HTR-8/SVneo (cell line): Measurements from ENCODE around the gene TFPT.

Source experiments
- DNase-seq: peaks from one replicate; pipeline ENCODE4 v3.0.0; 2011; ENCODE audit warnings: low spot score, mixed read lengths; ENCODE audit not compliant: insufficient read length
- FAIRE-seq: peaks from 2 replicates; lab custom pipeline; 2011; peaks lifted over from hg19 to GRCh38; lab: Jason Lieb, UNC

The TFPT gene

DNA sequence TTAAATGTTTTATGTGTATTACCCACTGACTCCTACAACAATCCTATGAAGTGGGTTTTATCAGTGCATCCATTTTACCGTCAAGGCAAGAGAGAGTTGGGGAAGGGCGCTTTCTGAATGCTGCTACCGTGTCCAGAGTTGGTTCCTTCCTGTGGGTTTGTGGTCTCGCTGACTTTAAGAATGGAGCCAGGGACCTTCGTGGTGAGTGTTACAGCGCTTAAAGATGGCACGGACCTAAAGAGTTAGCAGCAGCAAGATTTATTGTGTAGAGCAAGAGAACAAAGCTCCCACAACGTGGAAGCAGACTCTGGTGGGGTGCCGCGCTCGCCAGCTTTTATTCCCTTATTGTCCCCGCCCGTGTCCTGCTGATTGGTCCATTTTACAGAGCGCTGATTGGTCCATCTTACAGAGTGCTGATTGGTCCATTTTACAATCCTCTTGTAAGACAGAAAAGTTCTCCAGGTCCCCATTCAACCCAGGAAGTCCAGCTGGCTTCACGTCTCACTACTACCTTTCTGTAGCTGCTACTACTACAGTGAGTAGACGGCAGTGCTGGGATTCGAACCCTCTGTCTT, 20.9 kb downstream of the TFPT start:
- FAIRE-seq (no peak), DNase-seq (no peak)

DNA sequence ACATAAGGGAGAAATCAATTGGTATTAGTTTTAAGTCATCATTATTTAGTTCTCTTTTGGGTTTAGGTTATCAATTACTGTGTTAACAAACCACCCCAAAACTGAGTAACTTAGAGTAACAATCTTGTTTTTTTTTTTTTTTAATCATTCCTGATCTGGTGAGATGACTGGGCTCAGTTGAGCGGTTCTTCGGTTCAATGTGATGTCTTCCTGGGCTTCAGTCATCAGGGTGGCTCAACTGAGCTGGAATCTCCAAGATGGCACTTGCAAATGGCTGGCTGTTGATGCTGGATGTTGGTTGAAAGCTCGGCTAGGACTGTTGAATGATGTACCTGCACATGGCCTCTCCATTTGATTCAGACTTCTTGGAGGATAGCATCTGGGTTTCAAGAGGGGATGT, 31.0 kb downstream of the TFPT start:
- DNase-seq (no peak), FAIRE-seq (no peak)

DNA sequence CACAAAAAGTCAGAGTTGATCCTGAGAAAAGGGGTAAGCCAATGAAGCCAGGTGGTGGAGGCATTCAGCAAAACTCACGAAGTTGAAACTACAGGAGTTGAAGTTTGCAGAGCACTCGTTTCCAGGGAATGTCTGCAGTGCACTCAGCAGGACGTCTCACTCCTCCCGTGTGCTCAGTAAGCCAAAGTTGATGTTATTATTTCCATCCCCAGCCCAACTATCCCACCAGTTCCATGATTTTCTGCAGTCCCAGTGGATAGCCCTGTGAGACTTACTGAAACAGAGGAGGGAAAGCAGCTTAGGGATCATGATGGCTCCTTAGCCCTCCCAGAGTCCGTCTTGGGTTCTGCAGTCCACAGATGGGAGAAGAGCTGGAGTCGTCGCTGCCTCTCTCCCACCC, 34.4 kb downstream of the TFPT start, which contains the start of gene TARM1:
Gene TARM1, minus strand, starts transcription at position 334 of the 400 bp plus-strand sequence. Its CDS starts 25 bp downstream, at position 309.
- FAIRE-seq, result no peak

DNA sequence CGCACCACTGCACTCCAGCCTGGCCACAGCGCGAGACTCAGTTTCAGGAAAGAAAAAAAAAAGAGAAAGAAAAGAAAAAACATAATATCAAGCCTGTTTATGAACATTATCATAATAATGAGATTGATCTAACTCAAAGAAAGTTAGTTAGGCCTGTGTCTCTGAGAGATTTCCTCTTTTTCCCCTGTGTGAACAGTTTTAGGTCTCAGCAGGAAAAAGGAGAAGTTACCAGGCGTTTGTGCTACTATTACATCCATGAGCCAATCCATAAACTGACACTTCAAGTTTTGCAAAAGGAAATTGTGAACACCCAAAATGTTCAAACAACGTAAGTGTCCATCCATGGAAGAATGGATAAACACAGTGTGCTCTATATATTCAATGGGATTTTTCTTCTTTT, 38.1 kb downstream of the TFPT start:
- no peak for DNase-seq
- no peak for FAIRE-seq

More for the DNA sequence above, 34.4 kb downstream of the TFPT start, which contains the start of gene TARM1:
- DNase-seq, result no peak

DNA sequence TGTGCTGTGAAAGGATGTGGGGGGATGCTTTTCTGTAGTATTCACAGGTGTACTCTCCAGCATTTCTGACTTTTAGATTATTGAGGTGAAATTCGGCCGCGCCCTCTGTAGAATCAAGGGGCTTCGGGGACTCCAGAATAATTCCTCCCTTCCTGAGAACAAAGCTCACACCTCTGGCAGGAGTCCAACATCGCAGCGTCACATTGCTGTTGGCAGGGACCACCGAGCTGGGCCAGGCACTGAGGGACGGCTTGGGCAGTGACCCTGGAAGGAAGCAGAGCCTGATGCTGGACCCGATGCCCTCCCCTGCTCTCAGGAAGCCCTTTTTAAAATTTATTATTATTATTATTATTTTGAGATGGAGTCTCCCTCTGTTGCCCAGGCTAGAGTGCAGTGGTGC, 40.6 kb downstream of the TFPT start:
- FAIRE-seq, result no peak
- DNase-seq, result no peak

DNA sequence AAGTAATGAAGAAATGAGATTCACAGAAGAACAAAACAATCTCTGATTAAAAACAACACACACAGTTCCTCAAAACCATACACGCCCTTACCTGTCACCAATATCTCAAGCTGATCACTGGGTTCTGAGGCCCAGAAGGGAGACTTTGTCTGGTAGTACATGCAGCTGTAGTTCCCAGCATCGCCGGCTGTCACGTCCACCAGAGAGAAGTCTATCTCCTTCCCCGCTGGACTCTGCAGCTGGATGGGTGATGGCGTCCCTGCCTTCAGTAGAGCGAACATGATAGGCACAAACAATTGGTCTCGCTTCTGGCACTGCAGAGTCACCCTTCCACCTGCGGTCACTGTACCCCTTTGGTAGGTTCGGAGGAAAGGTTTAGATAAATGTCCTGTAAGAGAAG, 41.6 kb downstream of the TFPT start:
- DNase-seq (no peak), FAIRE-seq (no peak)

DNA sequence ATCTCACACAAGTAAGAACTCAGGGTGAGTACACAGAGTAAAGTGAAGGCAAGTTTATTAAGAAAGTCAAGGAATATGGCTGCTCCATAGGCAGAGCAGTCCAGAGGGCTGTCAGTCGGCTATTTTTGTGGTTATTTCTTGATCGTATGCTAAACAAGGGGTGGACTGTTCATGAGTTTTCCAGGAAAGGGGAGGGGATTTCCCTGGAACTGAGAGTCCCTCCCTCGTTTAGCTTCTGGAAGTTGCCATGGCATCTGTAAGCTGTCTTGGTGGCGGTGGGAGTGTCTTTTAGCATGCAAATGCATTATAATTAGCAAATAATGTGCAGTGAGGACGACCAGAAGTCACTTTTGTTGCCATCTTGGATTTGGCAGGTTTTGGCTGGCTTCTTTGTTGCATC, 46.0 kb downstream of the TFPT start:
- no peak for DNase-seq
- FAIRE-seq, result no peak

DNA sequence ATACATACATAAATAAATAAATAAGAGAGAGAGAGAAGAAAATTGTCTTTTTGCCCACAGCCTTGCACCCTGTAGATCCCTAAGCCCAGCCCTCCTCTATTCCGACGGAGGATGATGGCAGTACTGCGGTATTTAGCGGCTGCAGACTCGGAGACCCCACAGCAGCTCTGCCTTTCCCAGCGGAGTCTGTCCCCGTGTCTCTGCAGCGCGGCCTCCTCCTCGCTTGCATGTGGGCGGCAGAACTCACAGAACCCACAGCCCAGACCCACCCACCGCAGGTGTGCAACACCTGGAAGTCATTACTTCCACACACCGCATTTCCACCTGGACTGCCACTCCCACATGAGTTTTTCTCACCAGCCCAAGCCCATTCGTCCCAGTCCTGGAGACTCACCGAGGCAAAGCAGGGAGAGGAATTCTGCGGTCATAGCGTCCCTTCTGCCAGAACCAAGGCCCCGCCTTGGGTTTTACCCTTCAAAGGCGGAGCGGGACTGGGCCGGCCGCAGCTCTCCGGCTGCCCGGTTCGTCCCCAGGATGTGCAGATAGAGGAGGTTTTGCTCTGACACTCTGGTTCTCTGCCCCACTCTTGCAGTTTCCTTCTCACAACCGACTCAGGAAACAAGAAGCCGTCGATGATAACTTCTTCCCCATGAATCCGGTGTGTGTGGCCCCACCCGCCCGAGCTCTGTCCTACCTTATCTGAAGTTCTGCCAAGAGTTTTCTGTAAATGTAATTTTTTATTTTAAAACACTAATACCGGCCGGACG, 51.9 kb downstream of the TFPT start, which contains the start of gene VSTM1:
Gene VSTM1, minus strand, starts transcription at position 548 of the 767 bp plus-strand sequence. Its CDS starts 120 bp downstream, at position 428.
- no peak for DNase-seq

DNA sequence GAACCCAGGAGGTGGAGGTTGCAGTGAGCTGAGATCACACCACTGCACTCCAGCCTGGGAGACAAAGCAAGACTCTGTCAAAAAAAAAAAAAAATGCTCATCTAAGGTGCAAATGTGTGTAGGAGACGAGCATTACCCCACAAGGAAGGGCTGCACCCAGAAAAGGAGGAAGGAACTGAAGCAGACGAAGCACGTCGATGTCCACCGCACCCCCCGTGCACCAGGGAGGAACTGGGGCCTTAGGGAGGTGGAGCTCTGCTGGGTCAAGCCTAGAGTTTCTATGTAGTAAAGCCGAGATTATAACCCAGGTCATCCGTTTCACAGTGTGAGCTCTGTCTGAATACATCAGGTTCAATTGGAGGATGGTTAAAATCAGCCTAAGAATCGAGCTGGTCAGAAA, 52.8 kb downstream of the TFPT start:
- DNase-seq (no peak), FAIRE-seq (no peak)

More for the DNA sequence above, 51.9 kb downstream of the TFPT start, which contains the start of gene VSTM1:
- FAIRE-seq, result no peak
